Neutrophil (primary cell): Measurements from ENCODE around the gene TM6SF1.
A peak's percentile ranks its signal among the peaks of the same experiment; 100 is the strongest.

Experiments used
- H3K27ac ChIP-seq: fragments of 200-600 bp; sonication (generic); 2 replicates; pipeline ENCODE4 v1.5.1; 2016; ENCODE audit warnings: mild to moderate bottlenecking, moderate library complexity
- H3K27me3 ChIP-seq: fragments of 200-600 bp; sonication (generic); 2 replicates; pipeline ENCODE4 v1.6.0; 2016; ENCODE audit warnings: mild to moderate bottlenecking
- H3K36me3 ChIP-seq: fragments of 200-600 bp; sonication (generic); 2 replicates; pipeline ENCODE4 v1.5.1; 2017
- H3K4me1 ChIP-seq, 2 experiments: fragments of 200-600 bp in 1 of 2; sonication (generic) in 1 of 2; 1 replicate in 1 of 2; 2 replicates in 1 of 2; pipeline versions ENCODE4 v1.5.1 to v1.6.1; 2013 to 2016; ENCODE audit warnings: low read depth in 1 of 2, low read length in 1 of 2, mild to moderate bottlenecking in 1 of 2, moderate library complexity in 1 of 2; ENCODE audit not compliant: control insufficient read depth in 1 of 2, insufficient read depth in 1 of 2
- H3K4me3 ChIP-seq, 2 experiments: fragments of 200-600 bp in 1 of 2; sonication (generic) in 1 of 2; 1 replicate in 1 of 2; 2 replicates in 1 of 2; pipeline ENCODE4 v1.5.1; 2013 to 2016; ENCODE audit warnings: low read depth in 1 of 2, low read length in 1 of 2, mild to moderate bottlenecking in 1 of 2, moderate library complexity in 1 of 2
- H3K9me3 ChIP-seq: fragments of 200-600 bp; sonication (generic); 2 replicates; pipeline ENCODE4 v1.5.1; 2016
- TF ChIP-seq, protein P1 (sequence below): fragments of 200-600 bp; sonication (generic); IDR thresholded peaks from 2 replicates; pipeline ENCODE4 v1.5.1; 2016; ENCODE audit warnings: antibody characterized with exemption

Gene TM6SF1

DNA sequence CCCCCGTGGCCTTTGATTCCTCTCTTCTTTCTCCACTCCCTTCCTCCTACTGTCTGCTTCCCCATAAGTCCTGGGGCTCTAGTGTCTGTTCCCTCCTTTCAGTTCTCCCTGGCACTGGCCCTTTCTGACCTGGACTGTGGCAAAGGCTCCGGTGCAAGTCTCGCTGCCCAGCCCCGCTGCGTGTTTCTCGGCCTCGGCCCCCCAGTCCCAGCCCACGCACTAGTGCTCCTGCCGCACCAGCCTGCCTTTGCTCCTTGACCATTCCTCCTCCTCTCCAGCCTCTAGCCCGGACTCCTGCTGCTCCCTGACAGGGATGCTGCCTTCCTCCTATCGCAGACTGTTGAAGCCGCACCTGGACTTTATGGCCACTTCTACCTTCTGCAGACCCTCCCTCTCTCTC, 2.1 kb downstream of the TM6SF1 start:
- peak overlapping the region; percentile 91 to 93 for H3K4me3 ChIP-seq
- H3K4me1 ChIP-seq, result peaks cover 24 to 27% of the 10 kb centered on the region in 2 experiments
- H3K27me3 ChIP-seq, result no peaks in the 10 kb centered on the region
- H3K27ac ChIP-seq, result peak overlapping the region; percentile 97
- H3K36me3 ChIP-seq, result peaks cover 26% of the 10 kb centered on the region
- H3K9me3 ChIP-seq, result no peaks in the 10 kb centered on the region
- TF ChIP-seq, protein P1, sequence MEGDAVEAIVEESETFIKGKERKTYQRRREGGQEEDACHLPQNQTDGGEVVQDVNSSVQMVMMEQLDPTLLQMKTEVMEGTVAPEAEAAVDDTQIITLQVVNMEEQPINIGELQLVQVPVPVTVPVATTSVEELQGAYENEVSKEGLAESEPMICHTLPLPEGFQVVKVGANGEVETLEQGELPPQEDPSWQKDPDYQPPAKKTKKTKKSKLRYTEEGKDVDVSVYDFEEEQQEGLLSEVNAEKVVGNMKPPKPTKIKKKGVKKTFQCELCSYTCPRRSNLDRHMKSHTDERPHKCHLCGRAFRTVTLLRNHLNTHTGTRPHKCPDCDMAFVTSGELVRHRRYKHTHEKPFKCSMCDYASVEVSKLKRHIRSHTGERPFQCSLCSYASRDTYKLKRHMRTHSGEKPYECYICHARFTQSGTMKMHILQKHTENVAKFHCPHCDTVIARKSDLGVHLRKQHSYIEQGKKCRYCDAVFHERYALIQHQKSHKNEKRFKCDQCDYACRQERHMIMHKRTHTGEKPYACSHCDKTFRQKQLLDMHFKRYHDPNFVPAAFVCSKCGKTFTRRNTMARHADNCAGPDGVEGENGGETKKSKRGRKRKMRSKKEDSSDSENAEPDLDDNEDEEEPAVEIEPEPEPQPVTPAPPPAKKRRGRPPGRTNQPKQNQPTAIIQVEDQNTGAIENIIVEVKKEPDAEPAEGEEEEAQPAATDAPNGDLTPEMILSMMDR, result no peak

- Histone ChIP-seq H3K4me3 (no peak overlapping the region), H3K36me3 (peaks cover 34% of the 10 kb centered on the region), H3K9me3 (no peaks in the 10 kb centered on the region), H3K4me1 (peaks cover 24 to 27% of the 10 kb centered on the region in 2 experiments), H3K27me3 (no peaks in the 10 kb centered on the region), H3K27ac (peak overlapping the region; percentile 97)
- TF ChIP-seq, protein P1, result no peak
These were observed 2.9 kb downstream of the TM6SF1 start for GRCh38 chr15:83110381-83110780.

DNA sequence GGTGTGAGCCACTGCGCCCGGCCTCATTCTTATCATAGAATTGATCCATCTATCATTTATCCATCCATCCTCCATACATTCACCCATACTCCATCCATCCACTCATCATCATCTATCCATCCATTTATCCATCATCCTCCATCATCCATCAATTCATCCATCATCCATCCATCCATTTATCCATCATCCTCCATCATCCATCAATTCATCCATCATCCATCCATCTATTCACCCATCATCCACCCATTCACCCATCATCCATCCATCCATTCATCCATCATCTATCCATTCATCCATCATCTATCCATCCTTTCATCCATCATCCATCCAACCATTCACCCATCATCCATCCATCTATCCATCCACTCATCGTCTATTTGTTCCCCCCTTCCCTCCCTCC, 3.7 kb downstream of the TM6SF1 start:
- Histone ChIP-seq H3K27ac (no peak overlapping the region), H3K4me3 (no peak overlapping the region), H3K36me3 (peaks cover 42% of the 10 kb centered on the region), H3K27me3 (no peaks in the 10 kb centered on the region), H3K9me3 (no peaks in the 10 kb centered on the region), H3K4me1 (peaks cover 24 to 27% of the 10 kb centered on the region in 2 experiments)
- TF ChIP-seq, protein P1, result no peak

DNA sequence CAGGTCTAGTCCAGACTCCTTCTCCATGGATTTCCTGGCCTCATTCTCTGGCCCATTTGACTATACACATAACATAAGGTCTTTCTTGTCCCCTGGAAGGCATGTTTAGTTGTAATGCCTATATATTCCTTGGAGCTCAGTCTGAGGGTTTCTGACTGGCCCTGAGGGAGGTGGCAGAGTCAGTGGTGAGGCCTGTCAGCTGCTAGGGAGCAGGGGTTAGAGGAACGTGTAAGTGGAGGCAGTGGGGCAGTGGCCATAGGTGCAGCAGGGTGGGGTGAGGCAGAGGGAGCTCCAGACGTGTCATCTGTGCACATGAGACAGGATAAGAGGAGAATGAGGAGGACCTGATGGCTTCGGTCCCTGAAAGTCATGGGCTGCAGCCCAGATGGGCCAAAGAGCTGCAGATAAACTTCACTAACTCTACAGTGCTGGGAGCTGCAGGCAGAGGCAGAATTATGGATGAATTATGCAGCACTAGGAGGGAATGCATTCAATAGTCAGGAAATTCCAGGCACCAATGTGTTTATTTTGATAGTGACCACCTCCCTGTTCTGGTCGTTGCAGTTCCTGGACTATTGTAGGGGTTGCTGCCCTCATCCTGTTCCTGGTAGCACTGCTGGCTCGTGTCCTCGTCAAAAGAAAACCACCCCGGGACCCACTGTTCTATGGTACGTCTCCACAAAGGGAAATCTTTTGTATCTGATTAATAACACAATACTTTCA, 4.9 kb downstream of the TM6SF1 start:
- H3K9me3 ChIP-seq, result no peaks in the 10 kb centered on the region
- H3K36me3 ChIP-seq, result peaks cover 54% of the 10 kb centered on the region
- no peak overlapping the region for H3K27ac ChIP-seq
- peaks cover 19 to 21% of the 10 kb centered on the region in 2 experiments for H3K4me1 ChIP-seq
- H3K27me3 ChIP-seq, result no peaks in the 10 kb centered on the region
- H3K4me3 ChIP-seq, result no peak overlapping the region
- TF ChIP-seq, protein P1, result no peak

GRCh38 chr15:83112956-83113299, 5.5 kb downstream of the TM6SF1 start:
- Histone ChIP-seq H3K4me3 (no peak overlapping the region), H3K27ac (no peak overlapping the region), H3K27me3 (no peaks in the 10 kb centered on the region), H3K9me3 (no peaks in the 10 kb centered on the region), H3K36me3 (peaks cover 60% of the 10 kb centered on the region), H3K4me1 (peaks cover 19 to 21% of the 10 kb centered on the region in 2 experiments)
- TF ChIP-seq, protein P1, result no peak
